Hindlimb muscle (tissue), 1 donor: ENCODE data around the gene ATP5PD. TPM values are rescaled to one million over a fixed set of nuclear protein-coding genes. Genes with fewer than 3 reads are reported as not detected.
"Not testable (repeated sequence)": the region's sequence is repeated elsewhere in the genome, so short reads cannot be mapped to it uniquely, and the experiment has no call there.

Experiments
- DNase-seq: peaks from one replicate; pipeline ENCODE4 v3.0.0-alpha.2; 2013
- polyA plus RNA-seq: library from polyadenylated mRNA; unstranded; fragments of 120-200 nt; gene quantifications from one replicate; pipeline ENCODE4 v1.2.1, GENCODE V29; 2013; ENCODE audit not compliant: insufficient read length

The ATP5PD gene
- polyA plus RNA-seq, 1 donor: 216 TPM

GRCh38 chr17:75013092-75013559 is 33.6 kb downstream of the ATP5PD start:
- no peak for DNase-seq

GRCh38 chr17:75012346-75013091 is 34.2 kb downstream of the ATP5PD start, which contains the start of gene MRPL58:
TSS of gene MRPL58 (plus strand) at chr17:75012670. CDS start at chr17:75012687, 17 bp downstream.
- DNase-seq: peak; percentile 88

- DNase-seq: no peak
Observed at GRCh38 chr17:75012096-75012345, 34.7 kb downstream of the ATP5PD start.

GRCh38 chr17:75011401-75012095 is 35.2 kb downstream of the ATP5PD start:
- DNase-seq: peak; percentile 77

GRCh38 chr17:75010683-75011400 is 35.9 kb downstream of the ATP5PD start:
- peak; percentile 78 for DNase-seq

GRCh38 chr17:75009139-75009724 is 37.5 kb downstream of the ATP5PD start:
- DNase-seq: no peak

GRCh38 chr17:75008373-75008772 is 38.4 kb downstream of the ATP5PD start:
- no peak for DNase-seq

GRCh38 chr17:75006653-75007052 is 40.1 kb downstream of the ATP5PD start:
- no peak for DNase-seq

- not testable (repeated sequence) for DNase-seq
Observed at GRCh38 chr17:75006084-75006483, 40.7 kb downstream of the ATP5PD start.

- no peak for DNase-seq
Observed at GRCh38 chr17:75005291-75005690, 41.5 kb downstream of the ATP5PD start.

- DNase-seq: no peak
Observed at GRCh38 chr17:75004371-75004770, 42.4 kb downstream of the ATP5PD start.

- no peak for DNase-seq
Observed at GRCh38 chr17:75003957-75004355, 42.8 kb downstream of the ATP5PD start.

- no peak for DNase-seq
Observed at GRCh38 chr17:75003070-75003956, 43.5 kb downstream of the ATP5PD start.

- DNase-seq: no peak
Observed at GRCh38 chr17:75001915-75002843, 44.6 kb downstream of the ATP5PD start.

- no peak for DNase-seq
Observed at GRCh38 chr17:74999523-74999922, 47.2 kb downstream of the ATP5PD start.

- no peak for DNase-seq
Observed at GRCh38 chr17:74998783-74999182, 48.0 kb downstream of the ATP5PD start.

GRCh38 chr17:74995847-74996246 is 50.9 kb downstream of the ATP5PD start:
- DNase-seq: no peak

- DNase-seq: no peak
Observed at GRCh38 chr17:74994440-74994839, 52.3 kb downstream of the ATP5PD start.

GRCh38 chr17:74992223-74992622 is 54.5 kb downstream of the ATP5PD start:
- DNase-seq: no peak

- DNase-seq: no peak
Observed at GRCh38 chr17:74990581-74991105, 56.1 kb downstream of the ATP5PD start.
